HEK293 (cell line): Measurements from ENCODE around the gene COMMD7.

ENCODE experiments used
- CTCF ChIA-PET: fragments of 350-600 bp; formaldehyde crosslinking; extraction: SDS; loops from one replicate; lab custom pipeline; 2021; ENCODE audit warnings: antibody characterized with exemption; lab: Yijun Ruan, JAX
- POLR2A ChIA-PET: fragments of 300-600 bp; formaldehyde crosslinking; extraction: SDS; loops from one replicate; lab custom pipeline; 2020; ENCODE audit warnings: antibody characterized with exemption, inconsistent platforms; lab: Yijun Ruan, JAX
- H3K27ac ChIP-seq: fragments of 200-500 bp; sonication (Bioruptor generic); 2 replicates; pipeline ENCODE4 v1.5.1; 2014; ENCODE audit warnings: low read depth, low read length, control low read depth, inconsistent platforms; ENCODE audit errors: extremely low read depth
- H3K36me3 ChIP-seq, 2 experiments: fragments of 200-500 bp in 1 of 2; sonication (Bioruptor generic) in 1 of 2; 1 replicate in 1 of 2; 2 replicates in 1 of 2; pipeline ENCODE4 v1.5.1; 2014 to 2017; ENCODE audit warnings: inconsistent platforms in 2 of 2, low read length in 2 of 2; ENCODE audit not compliant: control insufficient read depth in 2 of 2, insufficient read depth in 1 of 2
- H3K4me1 ChIP-seq: fragments of 200-500 bp; sonication (Bioruptor generic); 2 replicates; pipeline ENCODE4 v1.5.1; 2014; ENCODE audit warnings: mild to moderate bottlenecking, low read length, inconsistent platforms; ENCODE audit not compliant: control insufficient read depth, insufficient read depth
- H3K4me3 ChIP-seq: 2 replicates; pipeline ENCODE4 v1.5.1; 2011; ENCODE audit warnings: low read depth, mild to moderate bottlenecking, control low read depth, low read length, moderate library complexity
- H3K9me3 ChIP-seq: fragments of 200-500 bp; sonication (Bioruptor generic); 2 replicates; pipeline ENCODE4 v1.5.1; 2014; ENCODE audit warnings: low read depth, low read length, inconsistent platforms; ENCODE audit not compliant: control insufficient read depth, insufficient read depth
- BCL11A ChIP-seq: fragments of 450-650 bp; formaldehyde crosslinking; IDR thresholded peaks from 2 replicates; pipeline ENCODE4 v1.5.1; 2016; ENCODE audit warnings: low read depth, missing biosample characterization, missing genetic modification characterization
- FEZF1 ChIP-seq: fragments of 450-650 bp; formaldehyde crosslinking; IDR thresholded peaks from 2 replicates; pipeline ENCODE4 v1.5.1; 2016; ENCODE audit warnings: missing biosample characterization, missing genetic modification characterization
- GLIS1 ChIP-seq: fragments of 450-650 bp; formaldehyde crosslinking; IDR thresholded peaks from 2 replicates; pipeline ENCODE4 v1.5.1; 2016; ENCODE audit warnings: missing biosample characterization, missing genetic modification characterization
- INSM2 ChIP-seq: fragments of 450-650 bp; formaldehyde crosslinking; IDR thresholded peaks from 2 replicates; pipeline ENCODE4 v1.5.1; 2016; ENCODE audit warnings: missing biosample characterization, missing genetic modification characterization
- KLF8 ChIP-seq: fragments of 450-650 bp; formaldehyde crosslinking; IDR thresholded peaks from 2 replicates; pipeline ENCODE4 v1.5.1; 2016; ENCODE audit warnings: missing biosample characterization, missing genetic modification characterization
- SP3 ChIP-seq: fragments of 450-650 bp; formaldehyde crosslinking; IDR thresholded peaks from 2 replicates; pipeline ENCODE4 v1.5.1; 2016; ENCODE audit warnings: missing biosample characterization, missing genetic modification characterization
- WT1 ChIP-seq: fragments of 450-650 bp; formaldehyde crosslinking; IDR thresholded peaks from 2 replicates; pipeline ENCODE4 v1.5.1; 2016; ENCODE audit warnings: missing biosample characterization, missing genetic modification characterization
- ZBTB6 ChIP-seq: fragments of 450-650 bp; formaldehyde crosslinking; IDR thresholded peaks from 2 replicates; pipeline ENCODE4 v1.5.1; 2017; ENCODE audit warnings: missing biosample characterization, missing genetic modification characterization
- ZFHX2 ChIP-seq: fragments of 450-650 bp; formaldehyde crosslinking; conservative IDR thresholded peaks from 2 replicates; pipeline ENCODE4 v1.5.1; 2016; ENCODE audit warnings: missing biosample characterization, missing genetic modification characterization
- ZIC2 ChIP-seq: fragments of 450-650 bp; formaldehyde crosslinking; IDR thresholded peaks from 2 replicates; pipeline ENCODE4 v1.5.1; 2016; ENCODE audit warnings: missing biosample characterization, missing genetic modification characterization
- ZNF138 ChIP-seq: fragments of 450-650 bp; formaldehyde crosslinking; IDR thresholded peaks from 2 replicates; pipeline ENCODE4 v1.5.1; 2016; ENCODE audit warnings: missing biosample characterization, missing genetic modification characterization, borderline replicate concordance
- ZNF146 ChIP-seq: fragments of 450-650 bp; formaldehyde crosslinking; IDR thresholded peaks from 2 replicates; pipeline ENCODE4 v1.5.1; 2016; ENCODE audit warnings: missing biosample characterization, missing genetic modification characterization
- ZNF175 ChIP-seq: fragments of 450-650 bp; formaldehyde crosslinking; IDR thresholded peaks from 2 replicates; pipeline ENCODE4 v1.5.1; 2016; ENCODE audit warnings: missing biosample characterization, missing genetic modification characterization
- ZNF2 ChIP-seq: fragments of 450-650 bp; formaldehyde crosslinking; IDR thresholded peaks from 2 replicates; pipeline ENCODE4 v1.5.1; 2016; ENCODE audit warnings: missing biosample characterization, missing genetic modification characterization
- ZNF214 ChIP-seq: fragments of 450-650 bp; formaldehyde crosslinking; IDR thresholded peaks from 2 replicates; pipeline ENCODE4 v1.5.1; 2017; ENCODE audit warnings: missing biosample characterization, mild to moderate bottlenecking, missing genetic modification characterization, borderline replicate concordance
- ZNF23 ChIP-seq: fragments of 450-650 bp; formaldehyde crosslinking; IDR thresholded peaks from 2 replicates; pipeline ENCODE4 v1.5.1; 2016; ENCODE audit warnings: missing biosample characterization, missing genetic modification characterization, borderline replicate concordance
- ZNF292 ChIP-seq: fragments of 450-650 bp; formaldehyde crosslinking; IDR thresholded peaks from 2 replicates; pipeline ENCODE4 v1.5.1; 2016; ENCODE audit warnings: low read depth, missing biosample characterization, missing genetic modification characterization, borderline replicate concordance
- ZNF311 ChIP-seq: fragments of 450-650 bp; formaldehyde crosslinking; IDR thresholded peaks from 2 replicates; pipeline ENCODE4 v1.5.1; 2017; ENCODE audit warnings: missing biosample characterization, missing genetic modification characterization, borderline replicate concordance
- ZNF404 ChIP-seq: fragments of 450-650 bp; formaldehyde crosslinking; IDR thresholded peaks from 2 replicates; pipeline ENCODE4 v1.5.1; 2017; ENCODE audit warnings: missing biosample characterization, missing genetic modification characterization
- ZNF449 ChIP-seq: fragments of 450-650 bp; formaldehyde crosslinking; IDR thresholded peaks from 2 replicates; pipeline ENCODE4 v1.5.1; 2017; ENCODE audit warnings: missing biosample characterization, mild to moderate bottlenecking, missing genetic modification characterization, moderate library complexity
- ZNF510 ChIP-seq: fragments of 450-650 bp; formaldehyde crosslinking; IDR thresholded peaks from 2 replicates; pipeline ENCODE4 v1.5.1; 2018; ENCODE audit warnings: mild to moderate bottlenecking, missing genetic modification characterization, missing biosample characterization; ENCODE audit not compliant: insufficient replicate concordance
- ZNF558 ChIP-seq: fragments of 450-650 bp; formaldehyde crosslinking; IDR thresholded peaks from 2 replicates; pipeline ENCODE4 v1.5.1; 2016; ENCODE audit warnings: missing biosample characterization, missing genetic modification characterization
- ZNF585B ChIP-seq: fragments of 450-650 bp; formaldehyde crosslinking; IDR thresholded peaks from 2 replicates; pipeline ENCODE4 v1.5.1; 2016; ENCODE audit warnings: missing biosample characterization, missing genetic modification characterization
- ZNF600 ChIP-seq: fragments of 450-650 bp; formaldehyde crosslinking; IDR thresholded peaks from 2 replicates; pipeline ENCODE4 v1.5.1; 2016; ENCODE audit warnings: missing biosample characterization, missing genetic modification characterization
- ZNF623 ChIP-seq: fragments of 450-650 bp; formaldehyde crosslinking; IDR thresholded peaks from 2 replicates; pipeline ENCODE4 v1.5.1; 2016; ENCODE audit warnings: missing biosample characterization, missing genetic modification characterization
- ZNF830 ChIP-seq: fragments of 450-650 bp; IDR thresholded peaks from 2 replicates; pipeline ENCODE4 v1.5.0; 2018; ENCODE audit warnings: missing biosample characterization, missing genetic modification characterization, low read depth, mild to moderate bottlenecking, moderate library complexity
- TF ChIP-seq, protein P1 (sequence below): fragments of 450-650 bp; formaldehyde crosslinking; IDR thresholded peaks from 2 replicates; pipeline ENCODE4 v1.5.1; 2017; ENCODE audit warnings: missing biosample characterization, missing genetic modification characterization

COMMD7 gene

DNA sequence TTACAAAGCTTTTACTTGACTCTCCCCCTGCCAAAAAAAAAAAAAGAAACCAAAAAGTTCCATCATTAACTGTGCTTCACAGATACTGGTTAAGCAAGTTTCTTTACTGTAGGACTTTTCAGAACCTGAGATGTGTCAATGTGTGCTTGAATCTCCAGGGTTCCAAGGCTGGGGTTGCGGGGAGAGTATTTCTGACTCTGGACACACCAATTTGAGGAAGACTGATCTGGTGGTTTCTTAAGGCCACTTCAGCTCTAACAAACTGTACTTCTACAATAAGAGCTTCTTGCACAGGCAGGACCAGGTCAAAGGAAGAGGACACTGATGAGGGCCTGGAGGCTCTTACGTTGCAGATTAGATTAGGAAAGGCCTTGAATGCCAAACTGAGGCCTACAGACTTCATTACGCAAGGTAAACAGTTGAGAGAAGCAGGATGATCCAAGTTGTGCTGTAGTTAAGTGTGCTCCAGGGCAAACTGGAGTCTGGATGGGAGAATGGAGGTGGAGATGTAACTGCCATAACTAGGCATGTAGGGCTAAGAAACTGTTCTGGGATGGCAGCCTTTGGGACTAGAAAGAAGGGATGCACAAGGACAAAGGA lies 24.4 kb downstream of the COMMD7 start (continued):
- TF ChIP-seq, protein P1, sequence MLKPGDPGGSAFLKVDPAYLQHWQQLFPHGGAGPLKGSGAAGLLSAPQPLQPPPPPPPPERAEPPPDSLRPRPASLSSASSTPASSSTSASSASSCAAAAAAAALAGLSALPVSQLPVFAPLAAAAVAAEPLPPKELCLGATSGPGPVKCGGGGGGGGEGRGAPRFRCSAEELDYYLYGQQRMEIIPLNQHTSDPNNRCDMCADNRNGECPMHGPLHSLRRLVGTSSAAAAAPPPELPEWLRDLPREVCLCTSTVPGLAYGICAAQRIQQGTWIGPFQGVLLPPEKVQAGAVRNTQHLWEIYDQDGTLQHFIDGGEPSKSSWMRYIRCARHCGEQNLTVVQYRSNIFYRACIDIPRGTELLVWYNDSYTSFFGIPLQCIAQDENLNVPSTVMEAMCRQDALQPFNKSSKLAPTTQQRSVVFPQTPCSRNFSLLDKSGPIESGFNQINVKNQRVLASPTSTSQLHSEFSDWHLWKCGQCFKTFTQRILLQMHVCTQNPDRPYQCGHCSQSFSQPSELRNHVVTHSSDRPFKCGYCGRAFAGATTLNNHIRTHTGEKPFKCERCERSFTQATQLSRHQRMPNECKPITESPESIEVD (tag by site-specific recombination), result no peak
- TF ChIP-seq WT1 (no peak), ZNF214 (no peak), ZNF175 (tag by site-specific recombination) (no peak), INSM2 (tag by site-specific recombination) (no peak), ZNF311 (tag by site-specific recombination) (no peak), ZNF830 (no peak)

DNA sequence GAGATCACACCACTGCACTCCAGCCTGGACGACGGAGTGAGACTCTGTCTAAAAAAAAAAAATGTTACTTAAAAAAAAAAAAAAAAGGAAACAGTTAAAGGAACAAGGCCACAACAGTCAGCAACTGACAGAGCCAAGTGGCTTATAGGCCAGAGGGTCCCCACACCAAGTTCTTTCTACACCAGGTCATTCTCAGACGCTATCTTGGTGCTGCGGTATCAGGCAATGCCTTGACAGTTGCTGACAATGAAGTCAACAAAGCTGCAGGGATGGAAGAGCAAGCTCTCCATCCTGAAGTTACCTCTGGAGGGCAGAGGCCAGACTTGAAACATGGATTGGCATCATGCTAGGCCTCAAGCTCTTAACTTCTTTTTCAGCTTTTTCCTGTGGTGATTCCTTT lies 31.9 kb downstream of the COMMD7 start:
- no peak for TF ChIP-seq ZNF146 (tag by site-specific recombination)
- H3K4me3 ChIP-seq, result no peak overlapping the region
- H3K27ac ChIP-seq, result no peak overlapping the region
- ChIA-PET CTCF (interaction anchor here (2.2 kb wide), 1 partner anchor 67 kb away, joined by 11 read pairs; no protein-coding TSS in a partner anchor), POLR2A (interaction anchor here (0.8 kb wide), 1 partner anchor 49 kb away, joined by 5 read pairs; no protein-coding TSS in a partner anchor)
- H3K4me1 ChIP-seq, result peaks cover 7% of the 10 kb centered on the region; the same call in 1 of the 2 replicates
- H3K36me3 ChIP-seq, result peaks cover 3 to 4% of the 10 kb centered on the region in 2 experiments; a peak in 2 of 3 replicates
- H3K9me3 ChIP-seq, result no peaks in the 10 kb centered on the region

- peaks cover 7% of the 10 kb centered on the region; the same call in 1 of the 2 replicates for H3K4me1 ChIP-seq
- H3K27ac ChIP-seq, result no peak overlapping the region
- POLR2A ChIA-PET, result no interaction called here
- no peak overlapping the region for H3K4me3 ChIP-seq
- H3K9me3 ChIP-seq, result no peaks in the 10 kb centered on the region
- H3K36me3 ChIP-seq, result peaks cover 3 to 11% of the 10 kb centered on the region in 2 experiments; a peak in 2 of 3 replicates
- CTCF ChIA-PET, result interaction anchor here (0.7 to 1.5 kb wide), 3 partner anchors 29 to 69 kb away, joined by 3 to 10 read pairs (median 4); no protein-coding TSS in a partner anchor
- no peak for TF ChIP-seq ZNF175 (tag by site-specific recombination)
- TF ChIP-seq BCL11A (tag by site-specific recombination), result no peak
- TF ChIP-seq ZNF292 (tag by site-specific recombination), result no peak
- no peak for TF ChIP-seq ZBTB6 (tag by site-specific recombination)
- TF ChIP-seq ZNF2 (tag by site-specific recombination), result no peak
- TF ChIP-seq ZNF449 (tag by site-specific recombination), result no peak
- no peak for TF ChIP-seq ZNF404
- TF ChIP-seq SP3, result no peak
- no peak for TF ChIP-seq KLF8 (tag by site-specific recombination)
- no peak for TF ChIP-seq ZNF23
- TF ChIP-seq ZNF146 (tag by site-specific recombination), result no peak
- TF ChIP-seq ZFHX2, result peak; percentile 62
- peak; percentile 64 for TF ChIP-seq ZNF623 (tag by site-specific recombination)
- no peak for TF ChIP-seq ZNF558 (tag by site-specific recombination)
- no peak for TF ChIP-seq ZNF585B
- TF ChIP-seq GLIS1 (tag by site-specific recombination), result peak; percentile 86
- no peak for TF ChIP-seq ZNF510 (tag by site-specific recombination)
- TF ChIP-seq ZIC2, result 0 out of 2 replicates have a peak, but pooled peaks have one; percentile 13
- no peak for TF ChIP-seq FEZF1 (tag by site-specific recombination)
- TF ChIP-seq ZNF138, result no peak
- peak; percentile 66; the same call in 1 of the 2 replicates for TF ChIP-seq ZNF600
These were observed 33.6 kb downstream of the COMMD7 start for GRCh38 chr20:32709632-32710121.
